ENCODE measurements around the gene VWA8. TPM values are rescaled to one million over a fixed set of nuclear protein-coding genes. Genes with fewer than 3 reads are reported as not detected.
A peak's percentile ranks its signal among the peaks of the same experiment; 100 is the strongest.

VWA8 gene
- polyA plus RNA-seq, 3 donors: 2.0 to 4.4 (median 3.4) TPM

DNA sequence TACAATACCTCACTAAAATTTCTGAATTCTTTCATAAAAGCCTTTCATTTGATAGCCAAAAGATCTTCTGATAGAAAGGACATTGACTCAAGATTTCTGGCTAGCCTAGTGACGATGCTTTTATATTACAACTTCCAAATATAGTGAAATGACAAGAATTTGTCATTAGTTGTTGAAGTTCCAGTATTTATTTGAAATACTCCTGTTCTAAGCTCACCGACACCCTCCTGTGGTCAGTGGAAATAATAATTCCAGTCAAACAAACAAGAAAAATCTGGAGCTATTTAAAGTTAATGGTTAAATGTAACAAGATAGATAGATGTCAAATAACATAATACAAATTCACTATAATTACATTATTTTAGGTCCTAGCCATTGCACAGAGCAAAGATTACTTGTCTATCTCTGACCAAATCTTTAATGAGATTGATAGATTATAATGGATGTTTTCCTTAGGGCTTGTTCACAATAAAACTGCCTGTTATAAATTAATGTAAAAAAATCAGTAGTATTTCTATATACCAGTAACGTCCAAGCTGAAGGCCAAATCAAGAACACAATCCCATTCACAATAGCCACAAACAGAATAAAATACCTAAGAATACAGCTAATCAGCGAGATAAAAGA is 308.1 kb downstream of the VWA8 start:
- no peaks in the 10 kb centered on the region for H3K9me3 ChIP-seq (replicated peaks in 1 of 2; ENCODE audit: control insufficient read depth in 1 of 2, insufficient read depth in 1 of 2, low read length in 2 of 2)
- Mint-ChIP-seq H3K9me3 (peaks cover 0 to 3% (median 0%) of the 10 kb centered on the region in 7 donors), H3K27ac (peak overlapping the region in 5 of 7 donors; percentile 7 to 86 (median 70)), H3K4me3 (no peak overlapping the region), H3K36me3 (peaks cover 2 to 4% of the 10 kb centered on the region in 2 donors), H3K4me1 (peaks cover 42% of the 10 kb centered on the region), H3K27me3 (ENCODE audit: low read depth in 3 of 3) (peaks cover 0 to 1% (median 0%) of the 10 kb centered on the region in 3 donors)
- no peaks in the 10 kb centered on the region for H3K27me3 ChIP-seq (ENCODE audit: control insufficient read depth in 2 of 2, insufficient read depth in 2 of 2, low read length in 2 of 2)
- no peak overlapping the region for H2AFZ ChIP-seq (ENCODE audit: insufficient read depth, low read depth, low read length, poor library complexity, severe bottlenecking)
- intact Hi-C loops (cut with micrococcal nuclease): loop anchor here (5.0 to 10.0 kb wide), 4 partner anchors 158 to 298 kb away; partner anchors contain the start of gene RGCC (in 1 of the 2)
- no peak overlapping the region for H3K9ac ChIP-seq (ENCODE audit: insufficient read depth, low read length, poor library complexity, severe bottlenecking)
- H3K4me1 ChIP-seq (ENCODE audit: control insufficient read depth in 1 of 2, insufficient read depth in 2 of 2, low read length in 2 of 2): peaks cover 33 to 43% of the 10 kb centered on the region in 2 donors
- DNase-seq: peak; percentile 43 to 52 (median 50)
- no peaks in the 10 kb centered on the region for H3K79me2 ChIP-seq (ENCODE audit: insufficient read depth, low read length)
- H4K20me1 ChIP-seq (ENCODE audit: insufficient read depth, low read length): no peaks in the 10 kb centered on the region
- H3K36me3 ChIP-seq (replicated peaks in 1 of 2; ENCODE audit: control insufficient read depth in 1 of 2, insufficient read depth in 2 of 2, low read length in 2 of 2): no peaks in the 10 kb centered on the region
- no CpG with 5 or more reads among the region's 4 CpGs for WGBS (ENCODE audit: insufficient coverage)
- H3K4me3 ChIP-seq (replicated peaks in 1 of 3; ENCODE audit: low read depth in 2 of 3, low read length in 3 of 3): no peak overlapping the region
- H3K27ac ChIP-seq (ENCODE audit: low read depth in 1 of 2, low read length in 2 of 2): no peak overlapping the region
- TF ChIP-seq, protein P1, sequence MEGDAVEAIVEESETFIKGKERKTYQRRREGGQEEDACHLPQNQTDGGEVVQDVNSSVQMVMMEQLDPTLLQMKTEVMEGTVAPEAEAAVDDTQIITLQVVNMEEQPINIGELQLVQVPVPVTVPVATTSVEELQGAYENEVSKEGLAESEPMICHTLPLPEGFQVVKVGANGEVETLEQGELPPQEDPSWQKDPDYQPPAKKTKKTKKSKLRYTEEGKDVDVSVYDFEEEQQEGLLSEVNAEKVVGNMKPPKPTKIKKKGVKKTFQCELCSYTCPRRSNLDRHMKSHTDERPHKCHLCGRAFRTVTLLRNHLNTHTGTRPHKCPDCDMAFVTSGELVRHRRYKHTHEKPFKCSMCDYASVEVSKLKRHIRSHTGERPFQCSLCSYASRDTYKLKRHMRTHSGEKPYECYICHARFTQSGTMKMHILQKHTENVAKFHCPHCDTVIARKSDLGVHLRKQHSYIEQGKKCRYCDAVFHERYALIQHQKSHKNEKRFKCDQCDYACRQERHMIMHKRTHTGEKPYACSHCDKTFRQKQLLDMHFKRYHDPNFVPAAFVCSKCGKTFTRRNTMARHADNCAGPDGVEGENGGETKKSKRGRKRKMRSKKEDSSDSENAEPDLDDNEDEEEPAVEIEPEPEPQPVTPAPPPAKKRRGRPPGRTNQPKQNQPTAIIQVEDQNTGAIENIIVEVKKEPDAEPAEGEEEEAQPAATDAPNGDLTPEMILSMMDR (IDR thresholded peaks at IDR 0.05): peak; percentile 83
- no peak overlapping the region for H3K4me2 ChIP-seq (replicated peaks; ENCODE audit: extremely low read depth, low read length, poor library complexity, severe bottlenecking)

GRCh38 chr13:41651413-41652058 is 309.4 kb downstream of the VWA8 start:
- peaks cover 42% of the 10 kb centered on the region for H3K4me1 Mint-ChIP-seq
- no peak overlapping the region for H3K4me3 Mint-ChIP-seq
- peaks cover 0 to 3% (median 0%) of the 10 kb centered on the region in 7 donors for H3K9me3 Mint-ChIP-seq
- Histone ChIP-seq H3K9ac (ENCODE audit: insufficient read depth, low read length, poor library complexity, severe bottlenecking) (no peak overlapping the region), H3K79me2 (ENCODE audit: insufficient read depth, low read length) (no peaks in the 10 kb centered on the region), H3K9me3 (replicated peaks in 1 of 2; ENCODE audit: control insufficient read depth in 1 of 2, insufficient read depth in 1 of 2, low read length in 2 of 2) (no peaks in the 10 kb centered on the region), H4K20me1 (ENCODE audit: insufficient read depth, low read length) (no peaks in the 10 kb centered on the region), H3K36me3 (replicated peaks in 1 of 2; ENCODE audit: control insufficient read depth in 1 of 2, insufficient read depth in 2 of 2, low read length in 2 of 2) (no peaks in the 10 kb centered on the region), H3K4me3 (replicated peaks in 1 of 3; ENCODE audit: low read depth in 2 of 3, low read length in 3 of 3) (peak overlapping the region in 1 of 3 experiments; percentile 24), H3K4me2 (replicated peaks; ENCODE audit: extremely low read depth, low read length, poor library complexity, severe bottlenecking) (peak overlapping the region; percentile 18), H3K27me3 (ENCODE audit: control insufficient read depth in 2 of 2, insufficient read depth in 2 of 2, low read length in 2 of 2) (no peaks in the 10 kb centered on the region), H2AFZ (ENCODE audit: insufficient read depth, low read depth, low read length, poor library complexity, severe bottlenecking) (peak overlapping the region; percentile 11), H3K4me1 (ENCODE audit: control insufficient read depth in 1 of 2, insufficient read depth in 2 of 2, low read length in 2 of 2) (peaks cover 33 to 43% of the 10 kb centered on the region in 2 donors), H3K27ac (ENCODE audit: low read depth in 1 of 2, low read length in 2 of 2) (peak overlapping the region in 1 of 2 donors; percentile 60)
- peak overlapping the region; percentile 33 to 93 (median 70) for H3K27ac Mint-ChIP-seq
- no CpG with 5 or more reads among the region's 1 CpG for WGBS (ENCODE audit: insufficient coverage)
- no peaks in the 10 kb centered on the region for H3K36me3 Mint-ChIP-seq
- intact Hi-C loops (cut with micrococcal nuclease): loop anchor here (5.0 to 10.0 kb wide), 4 partner anchors 157 to 297 kb away; partner anchors contain the start of gene RGCC (in 1 of the 2)
- DNase-seq: peak; percentile 16 to 65 (median 46)
- peaks cover 0 to 1% (median 0%) of the 10 kb centered on the region in 3 donors for H3K27me3 Mint-ChIP-seq (ENCODE audit: low read depth in 3 of 3)
- TF ChIP-seq, protein P1 (IDR thresholded peaks at IDR 0.05): no peak
